Astrocyte (in vitro differentiated cells and primary cell): ENCODE measurements around the gene TESK2. TPM values are rescaled to one million over a fixed set of nuclear protein-coding genes. Genes with fewer than 3 reads are reported as not detected.
A peak's percentile ranks its signal among the peaks of the same experiment; 100 is the strongest.

Source experiments
- DNase-seq: peaks from one replicate; pipeline ENCODE4 v3.0.0-alpha.2; 2010; ENCODE audit warnings: low read depth
- FAIRE-seq: peaks from 2 replicates; lab custom pipeline; 2011; peaks lifted over from hg19 to GRCh38; lab: Jason Lieb, UNC
- H2AFZ ChIP-seq: 2 replicates; pipeline ENCODE4 v1.6.0; 2012; ENCODE audit warnings: low read depth, low read length, inconsistent platforms
- H3K27ac ChIP-seq: 2 replicates; pipeline ENCODE4 v1.5.1; 2011; ENCODE audit warnings: low read depth, low read length, inconsistent platforms
- H3K27me3 ChIP-seq: 2 replicates; pipeline ENCODE4 v1.6.0; 2011; ENCODE audit warnings: low read length, inconsistent platforms; ENCODE audit not compliant: insufficient read depth
- H3K36me3 ChIP-seq: 2 replicates; pipeline ENCODE4 v1.5.1; 2011; ENCODE audit warnings: low read length, inconsistent platforms; ENCODE audit not compliant: insufficient read depth
- H3K4me1 ChIP-seq: 2 replicates; pipeline ENCODE4 v1.5.1; 2011; ENCODE audit warnings: low read length, inconsistent platforms; ENCODE audit not compliant: insufficient read depth
- H3K4me2 ChIP-seq: 2 replicates; pipeline ENCODE4 v1.6.0; 2012; ENCODE audit warnings: low read length, inconsistent platforms
- H3K4me3 ChIP-seq: 2 replicates; pipeline ENCODE4 v1.5.1; 2011; ENCODE audit warnings: low read depth, mild to moderate bottlenecking, low read length, inconsistent platforms; ENCODE audit not compliant: insufficient read depth
- H3K79me2 ChIP-seq: 2 replicates; pipeline ENCODE4 v1.6.0; 2012; ENCODE audit warnings: mild to moderate bottlenecking, low read length, inconsistent platforms; ENCODE audit not compliant: insufficient read depth
- H3K9ac ChIP-seq: 2 replicates; pipeline ENCODE4 v1.6.0; 2012; ENCODE audit warnings: mild to moderate bottlenecking, low read length, inconsistent platforms
- H3K9me3 ChIP-seq: 2 replicates; pipeline ENCODE4 v1.5.1; 2012; ENCODE audit warnings: low read depth, mild to moderate bottlenecking, low read length, inconsistent platforms; ENCODE audit not compliant: insufficient read depth
- H4K20me1 ChIP-seq: 2 replicates; pipeline ENCODE4 v1.6.0; 2012; ENCODE audit warnings: low read length, inconsistent platforms; ENCODE audit not compliant: insufficient read depth
- H3K27ac Mint-ChIP-seq: one replicate; pipeline ENCODE4 v1.8.0; 2021; ENCODE audit warnings: mild to moderate bottlenecking, mixed read lengths; ENCODE audit not compliant: unreplicated experiment
- H3K27me3 Mint-ChIP-seq: one replicate; pipeline ENCODE4 v1.8.0; 2021; ENCODE audit warnings: low read depth, mixed read lengths; ENCODE audit not compliant: unreplicated experiment
- H3K36me3 Mint-ChIP-seq: one replicate; pipeline ENCODE4 v1.8.0; 2021; ENCODE audit warnings: low read depth, mixed read lengths; ENCODE audit not compliant: unreplicated experiment
- H3K4me1 Mint-ChIP-seq: one replicate; pipeline ENCODE4 v1.8.0; 2021; ENCODE audit warnings: low read depth, mixed read lengths; ENCODE audit not compliant: unreplicated experiment
- H3K4me3 Mint-ChIP-seq: one replicate; pipeline ENCODE4 v1.8.0; 2021; ENCODE audit warnings: mild to moderate bottlenecking, moderate library complexity, mixed read lengths; ENCODE audit not compliant: unreplicated experiment
- H3K9me3 Mint-ChIP-seq: one replicate; pipeline ENCODE4 v1.8.0; 2021; ENCODE audit warnings: mild to moderate bottlenecking, mixed read lengths; ENCODE audit not compliant: unreplicated experiment
- CTCF ChIP-seq: IDR thresholded peaks from 2 replicates; pipeline ENCODE4 v1.5.1; 2011; ENCODE audit warnings: low read depth, mild to moderate bottlenecking, inconsistent platforms, low read length, moderate library complexity; ENCODE audit not compliant: insufficient read depth
- EZH2 ChIP-seq: IDR thresholded peaks from 2 replicates; pipeline ENCODE4 v1.6.1; 2012; ENCODE audit warnings: mild to moderate bottlenecking, low read length, inconsistent platforms; ENCODE audit not compliant: insufficient read depth
- total RNA-seq: library from RNA; stranded (reverse); gene quantifications from 2 replicates; pipeline ENCODE4 v1.2.1, GENCODE V29; 2021

TESK2 gene
- total RNA-seq, 1 donor from 2014 or later, result 1.7 TPM

GRCh38 chr1:45327644-45328515 is 163.1 kb downstream of the TESK2 start:
- H3K36me3 Mint-ChIP-seq, result peaks cover 4% of the 10 kb centered on the region
- no peaks in the 10 kb centered on the region for H3K79me2 ChIP-seq
- H3K27me3 Mint-ChIP-seq, result peaks cover 2% of the 10 kb centered on the region
- peak overlapping the region; percentile 27 for H3K4me3 Mint-ChIP-seq
- H3K9me3 ChIP-seq, result no peaks in the 10 kb centered on the region
- no peak for DNase-seq
- peaks cover 10% of the 10 kb centered on the region for H3K4me1 ChIP-seq
- H3K4me2 ChIP-seq, result peak overlapping the region; percentile 88
- no peaks in the 10 kb centered on the region for H3K36me3 ChIP-seq
- no peak overlapping the region for H3K27ac ChIP-seq
- no peak overlapping the region for H3K4me3 ChIP-seq
- H3K9ac ChIP-seq, result no peak overlapping the region
- no peaks in the 10 kb centered on the region for H4K20me1 ChIP-seq
- H3K9me3 Mint-ChIP-seq, result no peaks in the 10 kb centered on the region
- no peak overlapping the region for H3K27ac Mint-ChIP-seq
- no peak for TF ChIP-seq CTCF
- no peak for TF ChIP-seq EZH2
- peak overlapping the region; percentile 90 for H2AFZ ChIP-seq
- peaks cover 7% of the 10 kb centered on the region for H3K4me1 Mint-ChIP-seq
- H3K27me3 ChIP-seq, result no peaks in the 10 kb centered on the region
- FAIRE-seq, result no peak

- Histone ChIP-seq H3K4me3 (peak within 1 kb of the TSS; percentile 54), H3K36me3 (no peaks in the 10 kb centered on the region), H4K20me1 (no peaks in the 10 kb centered on the region), H3K27me3 (no peaks in the 10 kb centered on the region), H2AFZ (peak within 1 kb of the TSS; percentile 90), H3K9ac (peak within 1 kb of the TSS; percentile 66), H3K27ac (no peak within 1 kb of the TSS), H3K4me1 (peaks cover 10% of the 10 kb centered on the region), H3K4me2 (peak within 1 kb of the TSS; percentile 88), H3K79me2 (no peaks in the 10 kb centered on the region), H3K9me3 (no peaks in the 10 kb centered on the region)
- no peak for FAIRE-seq
- Mint-ChIP-seq H3K4me1 (peaks cover 10% of the 10 kb centered on the region), H3K9me3 (no peaks in the 10 kb centered on the region), H3K4me3 (peak within 1 kb of the TSS; percentile 73), H3K27me3 (peaks cover 2% of the 10 kb centered on the region), H3K27ac (peak within 1 kb of the TSS; percentile 15), H3K36me3 (peaks cover 2% of the 10 kb centered on the region)
- DNase-seq, result peak; percentile 30
- TF ChIP-seq CTCF, result no peak
- TF ChIP-seq EZH2, result peak; percentile 40
These were observed 164.0 kb downstream of the TESK2 start, which contains the start of gene HPDL for GRCh38 chr1:45326627-45327623. HPDL (plus strand) TSS chr1:45326895; CDS start chr1:45327149, 254 bp downstream.
